ENCODE data around the gene NCR1.
"Not testable (repeated sequence)": the region's sequence is repeated elsewhere in the genome, so short reads cannot be mapped to it uniquely, and the experiment has no call there.

The NCR1 gene

GRCh38 chr19:54921082-54921481 is 15.1 kb downstream of the NCR1 start:
- H3K9me3 ChIP-seq (ENCODE audit: severe bottlenecking) = no peaks in the 10 kb centered on the region
- DNase-seq = no peak
- no peaks in the 10 kb centered on the region for H3K36me3 ChIP-seq
- H3K27me3 ChIP-seq (ENCODE audit: insufficient read depth, low read depth, severe bottlenecking) = peaks cover 62% of the 10 kb centered on the region
- no peak overlapping the region for H3K4me3 ChIP-seq (ENCODE audit: low read depth, low read length)
- no peak for TF ChIP-seq CTCF (IDR thresholded peaks at IDR 0.05; ENCODE audit: low read depth, low read length)
- H3K27ac ChIP-seq = no peak overlapping the region

- no peak for TF ChIP-seq CTCF (IDR thresholded peaks at IDR 0.05; ENCODE audit: low read depth, low read length)
- no peak for DNase-seq
- Histone ChIP-seq H3K27me3 (ENCODE audit: insufficient read depth, low read depth, severe bottlenecking) (peaks cover 57% of the 10 kb centered on the region), H3K4me3 (ENCODE audit: low read depth, low read length) (no peak overlapping the region), H3K36me3 (no peaks in the 10 kb centered on the region), H3K9me3 (ENCODE audit: severe bottlenecking) (peaks cover 8% of the 10 kb centered on the region), H3K27ac (no peak overlapping the region)
Measured at GRCh38 chr19:54923276-54923675, 17.3 kb downstream of the NCR1 start.

GRCh38 chr19:54928299-54928698 is 22.4 kb downstream of the NCR1 start:
- H3K36me3 ChIP-seq = no peaks in the 10 kb centered on the region
- TF ChIP-seq CTCF (IDR thresholded peaks at IDR 0.05; ENCODE audit: low read depth, low read length) = no peak
- DNase-seq = no peak
- no peak overlapping the region for H3K4me3 ChIP-seq (ENCODE audit: low read depth, low read length)
- H3K27ac ChIP-seq = no peak overlapping the region
- H3K9me3 ChIP-seq (ENCODE audit: severe bottlenecking) = peaks cover 16% of the 10 kb centered on the region
- peaks cover 52% of the 10 kb centered on the region for H3K27me3 ChIP-seq (ENCODE audit: insufficient read depth, low read depth, severe bottlenecking)

GRCh38 chr19:54937926-54938325 is 32.0 kb downstream of the NCR1 start:
- DNase-seq = no peak
- H3K4me3 ChIP-seq (ENCODE audit: low read depth, low read length) = no peak overlapping the region
- no peak overlapping the region for H3K27ac ChIP-seq
- peaks cover 2% of the 10 kb centered on the region for H3K9me3 ChIP-seq (ENCODE audit: severe bottlenecking)
- H3K36me3 ChIP-seq = no peaks in the 10 kb centered on the region
- no peak for TF ChIP-seq CTCF (IDR thresholded peaks at IDR 0.05; ENCODE audit: low read depth, low read length)
- peaks cover 48% of the 10 kb centered on the region for H3K27me3 ChIP-seq (ENCODE audit: insufficient read depth, low read depth, severe bottlenecking)

GRCh38 chr19:54938906-54939305 is 33.0 kb downstream of the NCR1 start:
- no peak for TF ChIP-seq CTCF (IDR thresholded peaks at IDR 0.05; ENCODE audit: low read depth, low read length)
- Histone ChIP-seq H3K27me3 (ENCODE audit: insufficient read depth, low read depth, severe bottlenecking) (peaks cover 42% of the 10 kb centered on the region), H3K27ac (no peak overlapping the region), H3K9me3 (ENCODE audit: severe bottlenecking) (peaks cover 2% of the 10 kb centered on the region), H3K4me3 (ENCODE audit: low read depth, low read length) (no peak overlapping the region), H3K36me3 (no peaks in the 10 kb centered on the region)
- no peak for DNase-seq

GRCh38 chr19:54939538-54939937 is 33.6 kb downstream of the NCR1 start:
- H3K4me3 ChIP-seq (ENCODE audit: low read depth, low read length); H3K9me3 ChIP-seq (ENCODE audit: severe bottlenecking); H3K27ac ChIP-seq; H3K36me3 ChIP-seq; DNase-seq: not testable (repeated sequence)
- peaks cover 37% of the 10 kb centered on the region for H3K27me3 ChIP-seq (ENCODE audit: insufficient read depth, low read depth, severe bottlenecking)

GRCh38 chr19:54943772-54944361 is 37.9 kb downstream of the NCR1 start:
- H3K27me3 ChIP-seq (ENCODE audit: insufficient read depth, low read depth, severe bottlenecking); H3K4me3 ChIP-seq (ENCODE audit: low read depth, low read length); DNase-seq; H3K9me3 ChIP-seq (ENCODE audit: severe bottlenecking); H3K27ac ChIP-seq; H3K36me3 ChIP-seq: not testable (repeated sequence)
